GM19043 (cell line): ENCODE measurements around the gene HBP1.
A peak's percentile ranks its signal among the peaks of the same experiment; 100 is the strongest.

Experiments
- ATAC-seq: cut with Tn5 transposase; IDR thresholded peaks from one replicate; pipeline ENCODE4 v1.9.1; 2021; ENCODE audit warnings: low read depth; ENCODE audit not compliant: unreplicated experiment

Gene HBP1

DNA sequence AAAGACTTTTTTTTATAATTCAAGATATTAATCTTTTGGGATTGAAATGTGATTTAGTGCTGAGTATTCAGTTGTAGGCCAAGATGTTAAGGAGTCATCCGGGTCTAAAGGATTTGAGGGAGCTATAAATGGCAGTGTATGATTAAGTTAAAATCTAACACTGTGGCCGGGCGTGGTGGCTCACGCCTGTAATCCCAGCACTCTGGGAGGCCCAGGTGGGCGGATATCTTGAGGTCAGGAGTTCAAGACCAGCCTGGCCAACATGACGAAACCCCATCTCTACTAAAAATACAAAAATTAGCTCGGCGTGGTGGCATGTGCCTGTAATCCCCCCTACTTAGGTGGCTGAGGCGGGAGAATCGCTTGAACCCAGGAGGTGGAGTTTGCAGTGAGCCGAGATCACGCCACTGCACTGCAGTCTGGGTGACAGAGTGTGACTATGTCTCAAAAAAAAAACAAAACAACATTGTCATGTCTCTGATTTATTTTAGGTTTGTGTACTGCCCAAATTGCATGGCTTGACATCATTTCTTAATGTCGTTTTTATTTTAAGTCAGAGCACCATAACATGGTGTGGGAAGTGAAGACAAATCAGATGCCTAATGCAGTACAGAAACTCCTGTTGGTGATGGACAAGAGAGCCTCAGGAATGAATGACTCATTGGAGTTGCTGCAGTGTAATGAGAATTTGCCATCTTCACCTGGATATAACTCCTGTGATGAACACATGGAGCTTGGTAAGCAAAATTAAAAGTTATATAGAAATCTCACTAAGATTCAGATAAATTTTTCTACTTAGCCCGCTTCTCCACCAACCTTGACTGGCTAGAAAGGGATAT lies 10.7 kb downstream of the HBP1 start:
- no peak for ATAC-seq

DNA sequence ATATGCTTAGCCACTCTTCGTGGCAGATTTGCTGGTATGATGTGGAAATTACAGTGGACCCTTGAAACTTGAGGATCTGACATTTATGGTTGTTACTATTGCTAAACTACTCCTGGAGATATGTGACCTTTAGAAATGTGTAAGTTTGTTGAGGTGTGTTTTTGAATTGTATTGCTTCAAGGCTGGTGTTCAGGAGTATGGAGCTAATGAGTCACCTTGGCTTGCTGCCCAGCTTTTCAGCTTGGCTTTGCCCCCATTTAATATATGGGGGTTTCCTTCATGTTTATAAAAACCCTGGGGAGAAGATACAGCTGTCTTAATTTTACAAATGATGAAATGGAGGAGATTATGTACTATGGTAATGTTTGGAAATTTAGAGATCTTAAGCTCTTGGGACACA lies 11.6 kb downstream of the HBP1 start:
- no peak for ATAC-seq

DNA sequence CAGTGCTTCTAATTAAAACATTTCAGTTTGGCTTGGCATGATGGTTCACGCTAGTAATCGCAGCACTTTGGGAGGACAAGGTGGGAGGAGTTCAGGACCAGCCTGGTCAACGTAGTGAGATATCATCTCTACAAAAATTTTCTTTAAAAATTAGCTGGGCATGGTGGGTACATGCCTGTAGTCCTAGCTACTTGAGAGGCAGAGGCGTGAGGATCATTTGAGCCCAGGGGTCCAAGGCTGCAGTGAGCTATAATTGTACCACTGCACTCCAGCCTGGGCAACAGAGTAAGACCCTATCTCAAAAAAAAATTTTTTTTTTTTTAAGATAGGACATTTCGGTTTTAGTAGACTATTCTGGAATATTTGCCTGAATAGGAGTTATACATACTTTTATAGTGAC lies 12.4 kb downstream of the HBP1 start:
- no peak for ATAC-seq

DNA sequence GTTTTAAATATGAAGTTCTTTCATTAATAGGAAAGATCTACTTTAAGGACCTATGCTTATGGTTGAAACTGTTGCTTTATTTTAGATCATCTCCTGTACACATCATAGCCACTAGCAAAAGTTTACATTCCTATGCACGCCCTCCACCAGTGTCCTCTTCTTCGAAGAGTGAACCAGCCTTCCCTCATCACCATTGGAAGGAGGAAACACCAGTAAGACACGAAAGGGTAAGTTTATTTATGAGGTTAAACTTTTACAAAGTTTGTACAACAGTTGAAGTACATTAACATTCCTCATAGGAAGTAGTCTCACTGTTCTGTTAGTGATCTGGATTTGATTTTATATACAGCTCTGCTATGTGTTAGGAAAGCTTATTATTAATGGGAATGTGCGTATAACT lies 16.9 kb downstream of the HBP1 start:
- no peak for ATAC-seq

DNA sequence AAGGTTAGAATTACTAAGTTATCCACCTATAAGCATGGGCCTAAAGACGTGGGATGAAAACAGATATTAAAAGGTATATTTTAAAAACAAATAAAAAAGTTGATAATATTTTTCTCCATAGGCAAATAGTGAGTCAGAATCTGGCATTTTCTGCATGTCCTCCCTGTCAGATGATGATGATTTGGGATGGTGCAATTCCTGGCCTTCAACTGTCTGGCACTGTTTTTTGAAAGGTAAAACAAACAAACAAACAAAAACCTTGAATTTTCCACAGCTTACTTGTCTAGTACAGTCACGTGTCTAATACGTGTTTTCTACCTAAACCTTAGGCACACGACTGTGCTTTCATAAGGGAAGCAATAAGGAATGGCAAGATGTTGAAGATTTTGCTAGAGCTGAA lies 17.4 kb downstream of the HBP1 start:
- no peak for ATAC-seq

DNA sequence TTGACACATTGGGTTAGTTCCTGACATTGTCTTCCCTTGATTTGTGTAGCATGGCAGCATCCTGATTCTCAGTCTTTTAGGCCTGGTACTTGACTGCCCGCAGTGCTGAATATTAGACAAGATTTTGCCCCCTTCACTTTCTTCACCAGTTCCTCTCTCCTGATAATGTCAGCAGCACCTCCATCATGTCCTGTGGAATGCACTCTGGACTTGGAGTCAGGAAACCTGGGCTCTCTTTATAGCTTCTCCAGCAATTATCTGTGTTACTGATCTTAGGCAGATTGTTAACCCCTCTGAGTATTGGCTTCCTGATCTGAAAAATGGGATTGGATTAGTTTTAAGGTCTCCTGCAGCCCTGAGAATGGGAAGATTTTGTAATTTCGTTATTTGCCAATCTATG lies 19.0 kb downstream of the HBP1 start:
- ATAC-seq: no peak

DNA sequence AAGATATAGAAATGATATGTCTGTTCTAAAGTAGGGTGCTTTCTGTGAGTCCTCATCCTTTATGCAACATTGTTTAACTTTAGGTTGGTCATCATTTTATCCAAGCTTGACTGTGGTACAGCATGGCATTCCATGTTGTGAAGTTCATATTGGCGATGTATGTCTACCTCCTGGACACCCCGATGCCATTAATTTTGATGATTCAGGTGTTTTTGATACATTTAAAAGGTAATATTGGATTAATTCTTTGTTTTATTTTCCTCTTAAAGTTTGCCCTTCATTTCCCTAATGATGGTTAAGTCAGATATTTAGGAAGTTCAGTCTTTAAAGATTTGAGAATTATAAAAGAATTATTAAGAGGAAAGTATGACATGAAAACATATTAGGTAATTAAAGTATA lies 21.3 kb downstream of the HBP1 start:
- no peak for ATAC-seq

DNA sequence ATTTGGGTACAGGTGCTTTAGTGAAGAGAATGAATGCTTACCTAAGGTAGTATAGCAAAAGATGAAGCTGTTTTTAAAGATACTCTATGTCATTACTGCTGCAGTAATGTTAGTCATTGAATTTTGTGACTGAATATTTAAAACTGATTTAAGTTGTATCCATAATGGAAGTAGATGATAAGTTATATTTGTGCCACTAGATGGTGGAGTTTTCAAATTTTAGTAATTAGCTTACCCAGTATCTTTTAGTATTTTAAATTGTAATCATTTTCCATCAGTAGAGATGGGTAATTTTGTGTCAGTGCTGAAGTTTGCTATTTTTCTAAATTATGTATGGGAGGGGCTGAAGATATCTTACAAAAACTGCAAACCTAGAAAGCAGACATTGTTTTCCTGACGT lies 25.2 kb downstream of the HBP1 start:
- ATAC-seq: no peak

DNA sequence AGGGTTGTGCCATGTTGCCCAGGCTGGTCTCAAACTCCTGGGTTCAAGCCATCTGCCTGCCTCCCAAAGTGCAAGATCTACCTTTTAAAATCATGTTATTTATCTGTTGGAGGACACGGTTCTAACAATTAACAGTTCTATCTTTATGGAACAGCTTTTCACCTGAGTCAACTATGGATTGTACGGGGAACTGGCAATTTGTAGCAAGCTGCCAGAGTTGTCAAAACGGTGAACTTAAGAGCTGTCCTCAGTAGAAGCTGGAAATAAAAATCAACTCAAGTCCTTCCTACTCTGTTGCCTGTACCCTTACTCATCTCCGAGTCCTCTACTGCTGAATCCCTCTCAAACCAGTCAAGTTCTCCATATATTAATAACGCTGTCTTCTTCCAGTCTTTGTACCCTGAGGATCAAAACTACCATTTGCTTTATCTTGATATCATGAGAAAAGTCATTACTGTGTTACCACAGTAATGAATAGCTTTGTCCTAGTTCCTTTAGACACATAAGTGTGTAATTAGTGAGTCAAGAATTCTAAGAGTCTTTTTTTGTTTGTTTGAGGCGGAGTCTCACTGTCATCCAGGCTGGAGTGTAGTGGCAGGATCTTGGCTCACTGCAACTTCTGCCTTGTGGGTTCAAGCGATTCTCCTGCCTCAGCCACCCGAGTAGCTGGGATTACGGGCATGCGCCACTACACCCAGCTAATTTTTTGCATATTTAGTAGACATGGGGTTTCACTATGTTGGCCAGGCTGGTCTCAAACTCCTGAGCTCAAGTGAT lies 28.2 kb downstream of the HBP1 start:
- no peak for ATAC-seq

DNA sequence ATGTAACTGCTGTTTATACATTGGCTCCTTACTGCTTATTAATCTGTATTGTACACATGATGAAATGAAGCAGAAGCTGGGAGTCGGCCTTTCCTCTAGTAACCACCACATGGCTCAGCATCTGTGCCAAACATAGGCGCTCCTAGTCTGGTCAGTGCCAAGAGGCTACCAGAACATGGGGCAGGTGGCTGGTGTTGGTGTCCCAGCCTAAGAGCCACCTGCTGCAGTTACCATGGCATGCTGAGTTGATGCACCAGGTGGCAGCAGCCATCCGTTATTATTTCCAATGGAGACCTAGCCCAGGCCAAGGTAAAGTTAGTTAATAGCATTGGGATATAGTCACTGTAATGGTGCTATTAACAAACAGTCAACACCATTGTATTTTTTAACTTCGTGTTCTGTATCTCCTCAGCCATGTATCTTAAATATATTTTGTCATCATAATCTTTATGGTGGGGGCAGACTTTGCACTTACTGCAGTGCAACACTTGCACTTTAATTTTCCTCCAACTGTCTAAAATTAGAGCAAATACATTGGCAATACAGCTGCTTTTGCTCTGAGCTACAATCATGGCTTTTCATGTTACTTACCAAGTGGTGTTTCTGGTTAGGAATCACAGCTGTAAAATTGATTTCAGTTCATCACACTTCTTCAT lies 33.1 kb downstream of the HBP1 start:
- ATAC-seq: peak; percentile 51

DNA sequence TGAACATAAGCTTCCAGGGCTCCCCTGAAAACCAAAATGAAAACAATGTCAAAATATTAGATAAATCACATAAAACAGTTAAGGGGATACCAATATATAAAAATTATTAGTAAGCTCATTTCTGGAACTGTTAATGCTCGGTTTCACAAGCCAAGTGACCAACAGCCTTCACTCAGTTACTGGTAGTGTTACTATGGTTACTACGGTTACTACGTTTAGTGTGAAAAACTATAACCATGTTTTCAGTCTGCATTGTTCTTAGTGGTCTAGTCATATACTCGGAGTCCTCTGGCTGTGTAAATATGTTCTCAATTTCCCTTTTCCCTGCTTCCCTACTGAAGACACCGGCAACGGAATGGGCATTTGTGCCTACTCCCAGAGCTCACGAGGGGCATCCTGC lies 34.8 kb downstream of the HBP1 start:
- no peak for ATAC-seq

DNA sequence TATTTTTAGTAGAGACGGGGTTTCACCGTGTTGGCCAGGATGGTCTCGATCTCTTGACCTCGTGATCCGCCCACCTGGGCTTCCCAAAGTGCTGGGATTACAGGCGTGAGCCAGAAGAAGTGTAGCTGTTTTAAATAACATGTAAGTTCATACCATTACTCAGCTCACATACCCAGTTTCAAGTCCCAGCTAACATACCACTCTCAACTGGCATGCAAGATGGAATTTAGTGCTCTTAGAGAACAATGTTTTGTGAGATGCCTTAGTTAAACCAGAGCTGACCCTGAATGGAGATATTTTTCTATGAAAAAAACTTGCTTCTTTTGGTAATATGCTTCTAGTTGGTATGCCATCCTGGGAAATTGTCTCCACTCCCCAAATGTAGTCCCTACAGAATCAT lies 37.3 kb downstream of the HBP1 start:
- no peak for ATAC-seq

DNA sequence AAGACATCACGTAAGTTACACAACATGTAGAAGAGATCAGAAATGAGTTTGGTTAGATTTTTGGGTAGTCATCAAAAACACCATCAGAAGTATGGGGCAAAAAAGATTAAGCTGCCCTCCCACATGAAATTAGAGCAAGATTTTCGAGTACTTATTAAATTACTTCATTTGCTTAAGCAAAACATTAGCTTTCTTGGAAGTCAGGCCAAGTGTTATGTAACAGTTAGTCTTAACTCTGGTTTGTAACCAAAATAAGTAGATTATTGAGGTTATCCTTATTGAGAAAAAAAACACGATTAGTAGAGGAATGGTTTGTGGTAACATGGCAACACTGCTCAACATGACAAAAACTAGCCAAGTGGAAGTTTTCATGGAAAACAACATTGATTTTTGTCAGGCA lies 37.9 kb downstream of the HBP1 start:
- no peak for ATAC-seq

DNA sequence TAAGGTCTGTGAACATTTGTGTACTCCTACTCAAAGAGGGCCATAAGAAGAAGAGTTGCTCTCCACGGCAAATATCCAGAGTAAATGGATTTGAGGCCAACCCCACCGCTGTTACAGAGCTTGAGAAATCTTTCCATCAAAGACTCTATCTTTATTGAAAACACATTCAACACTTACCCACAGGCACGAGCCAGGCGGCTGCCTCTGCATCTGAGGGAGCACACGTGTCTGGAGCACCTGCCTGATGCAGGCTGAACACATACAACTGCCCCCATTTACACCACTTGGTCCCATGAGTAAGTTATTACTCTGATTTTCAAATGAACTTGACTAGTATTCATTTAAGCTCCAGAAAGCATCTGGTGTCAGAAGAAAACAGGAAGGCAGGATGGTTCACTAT lies 38.7 kb downstream of the HBP1 start:
- ATAC-seq: no peak

DNA sequence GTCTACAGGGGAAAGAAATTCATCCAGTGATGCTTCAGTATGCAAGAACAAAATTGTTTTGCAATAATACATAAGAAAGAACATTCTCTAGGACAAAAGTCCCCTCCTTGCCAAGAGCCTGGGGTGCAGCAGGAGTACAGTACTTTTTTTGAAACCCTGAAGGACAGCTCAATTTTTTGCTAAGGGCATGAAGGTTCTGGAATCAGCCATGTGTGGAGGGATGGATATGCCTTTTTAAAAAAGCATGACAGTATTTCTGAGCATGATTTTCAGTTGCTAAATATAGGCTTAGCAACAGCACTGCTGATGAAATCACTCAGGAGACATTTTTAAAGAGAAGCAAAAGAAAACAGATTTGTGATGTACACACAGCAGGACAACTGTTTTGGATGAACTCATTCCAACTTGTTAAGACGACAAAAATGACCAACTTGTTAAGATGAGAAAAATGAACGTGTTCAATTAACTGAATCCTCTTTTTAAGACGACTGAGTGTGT lies 39.3 kb downstream of the HBP1 start:
- ATAC-seq: no peak

DNA sequence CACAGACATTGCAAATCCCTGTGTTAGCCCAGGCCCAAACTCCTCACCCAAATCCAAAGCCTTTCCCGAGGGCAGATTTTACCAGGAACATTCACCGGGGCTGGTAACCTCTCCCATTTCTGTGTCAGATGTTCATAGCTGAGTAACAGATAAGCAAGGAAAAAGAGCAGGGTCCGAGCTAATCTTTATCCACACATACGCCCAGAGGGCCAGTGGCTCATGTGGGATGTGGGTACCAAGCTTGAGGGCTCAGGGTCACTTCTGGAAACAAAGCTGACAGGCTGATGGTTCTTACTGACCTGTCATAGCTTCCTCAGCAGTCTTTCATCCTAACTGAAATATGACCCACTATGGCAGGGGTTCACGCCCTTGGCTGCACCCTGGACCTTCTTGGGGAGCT lies 39.8 kb downstream of the HBP1 start:
- no peak for ATAC-seq

DNA sequence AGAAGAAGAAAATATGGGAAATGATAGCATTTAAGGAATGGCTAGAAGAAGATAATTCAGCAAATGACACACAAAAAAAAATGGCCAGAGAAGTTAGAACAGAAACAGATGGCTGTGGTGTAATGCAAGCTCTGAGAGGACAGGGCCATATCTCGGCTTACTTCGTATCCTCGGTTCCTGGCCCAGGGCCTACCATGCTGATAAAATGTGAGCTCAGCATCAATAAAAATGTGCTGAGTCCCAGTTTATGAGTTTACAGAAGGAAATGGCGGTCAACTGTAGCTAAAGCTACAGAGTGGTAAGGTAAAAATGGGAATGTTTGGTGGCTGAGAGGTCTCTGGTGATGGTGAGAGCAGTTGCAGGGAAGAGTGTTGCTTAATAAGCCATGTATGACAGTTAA lies 40.8 kb downstream of the HBP1 start:
- no peak for ATAC-seq

DNA sequence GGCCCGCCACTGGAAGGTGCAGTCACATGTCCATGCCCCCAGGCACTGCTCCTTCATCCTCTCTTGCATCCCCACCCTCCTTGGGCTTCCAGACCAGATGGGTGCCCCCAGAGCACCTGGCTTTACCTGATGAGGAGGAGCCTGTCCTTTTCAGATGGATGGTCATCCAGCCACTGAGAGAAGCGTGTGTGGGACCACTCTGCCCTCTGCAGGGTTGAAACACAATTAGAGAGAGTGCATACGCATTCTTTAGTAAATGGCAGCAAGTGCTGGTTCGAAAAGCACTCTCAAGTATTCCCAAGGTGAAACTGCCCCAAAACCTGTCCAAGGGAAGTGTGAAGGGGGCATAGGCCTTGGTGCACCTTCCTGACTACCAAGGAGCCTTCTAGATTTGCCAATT lies 41.6 kb downstream of the HBP1 start:
- ATAC-seq: no peak

DNA sequence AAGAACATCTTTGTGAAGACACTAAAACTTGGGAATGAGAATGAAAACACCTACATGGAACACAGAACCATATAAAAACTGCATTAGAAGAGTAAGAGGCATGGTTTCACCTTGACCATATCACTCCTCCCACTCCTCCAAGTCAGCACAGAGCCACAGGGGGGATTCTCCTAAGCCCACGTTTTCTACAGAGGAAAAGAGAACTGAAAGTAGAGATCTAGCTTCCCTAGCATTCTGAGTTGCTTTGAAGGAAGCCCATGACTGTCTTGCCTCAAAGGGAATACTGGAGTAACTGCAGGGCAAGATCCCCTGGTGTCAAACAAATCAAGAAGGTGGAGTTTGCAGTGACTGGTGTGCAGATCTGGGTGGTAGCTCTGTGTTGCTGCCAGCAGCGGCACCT lies 43.9 kb downstream of the HBP1 start:
- no peak for ATAC-seq

DNA sequence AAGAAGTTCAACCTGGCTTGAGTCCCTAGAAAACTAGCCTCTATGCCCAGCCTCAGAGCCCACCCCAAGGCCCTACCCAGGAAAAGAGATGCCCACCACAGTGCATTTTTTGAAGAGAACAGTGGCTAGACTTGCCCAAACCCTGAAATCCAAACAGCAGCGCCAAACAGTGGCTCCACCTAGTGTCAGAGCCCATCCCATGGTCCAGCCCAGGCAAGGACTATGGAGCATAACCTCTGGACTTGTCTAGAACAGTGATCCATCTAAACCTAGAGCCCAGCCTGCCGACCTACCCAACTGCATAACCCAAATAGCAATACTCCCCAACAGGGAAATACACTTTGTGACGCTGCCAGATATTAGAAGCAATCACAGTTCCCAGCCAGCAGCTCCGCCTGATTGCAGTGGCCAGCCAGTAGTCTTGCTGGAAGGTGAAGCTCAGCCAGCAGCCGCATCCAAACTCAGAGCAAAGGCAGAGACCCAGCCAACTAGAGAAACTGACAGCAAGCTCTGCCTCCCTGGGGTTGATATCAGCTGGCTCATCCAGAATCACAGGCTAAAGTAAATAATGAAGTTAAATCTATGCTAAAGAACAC lies 44.5 kb downstream of the HBP1 start:
- no peak for ATAC-seq

DNA sequence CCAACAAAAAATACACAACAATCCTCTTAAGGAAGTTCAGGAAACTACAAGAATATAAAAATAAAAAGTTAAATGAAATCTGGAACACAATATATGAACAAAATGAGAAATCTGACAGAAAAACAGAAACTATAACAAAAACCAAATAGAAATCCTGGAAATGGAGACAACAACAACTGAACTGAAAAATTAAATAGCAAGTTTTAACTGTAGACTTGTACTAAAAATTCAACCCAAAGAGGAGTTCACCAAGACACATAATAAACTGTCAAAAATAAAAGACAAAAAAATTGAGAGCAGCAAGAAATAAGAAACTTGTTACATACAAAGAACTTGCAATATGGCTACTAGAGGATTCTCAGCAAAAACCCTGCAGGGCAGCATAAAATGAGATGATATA lies 45.1 kb downstream of the HBP1 start:
- ATAC-seq: no peak
